Colon (tissue), 2 donors: ENCODE measurements around the gene LLGL1.

Experiments used
- FAIRE-seq: peaks from 2 replicates; lab custom pipeline; 2012; peaks lifted over from hg19 to GRCh38; lab: Jason Lieb, UNC
- donor health status: control.
- donor health status: control.

Gene LLGL1

GRCh38 chr17:18253187-18253884 is 27.9 kb downstream of the LLGL1 start:
- FAIRE-seq = no peak

DNA sequence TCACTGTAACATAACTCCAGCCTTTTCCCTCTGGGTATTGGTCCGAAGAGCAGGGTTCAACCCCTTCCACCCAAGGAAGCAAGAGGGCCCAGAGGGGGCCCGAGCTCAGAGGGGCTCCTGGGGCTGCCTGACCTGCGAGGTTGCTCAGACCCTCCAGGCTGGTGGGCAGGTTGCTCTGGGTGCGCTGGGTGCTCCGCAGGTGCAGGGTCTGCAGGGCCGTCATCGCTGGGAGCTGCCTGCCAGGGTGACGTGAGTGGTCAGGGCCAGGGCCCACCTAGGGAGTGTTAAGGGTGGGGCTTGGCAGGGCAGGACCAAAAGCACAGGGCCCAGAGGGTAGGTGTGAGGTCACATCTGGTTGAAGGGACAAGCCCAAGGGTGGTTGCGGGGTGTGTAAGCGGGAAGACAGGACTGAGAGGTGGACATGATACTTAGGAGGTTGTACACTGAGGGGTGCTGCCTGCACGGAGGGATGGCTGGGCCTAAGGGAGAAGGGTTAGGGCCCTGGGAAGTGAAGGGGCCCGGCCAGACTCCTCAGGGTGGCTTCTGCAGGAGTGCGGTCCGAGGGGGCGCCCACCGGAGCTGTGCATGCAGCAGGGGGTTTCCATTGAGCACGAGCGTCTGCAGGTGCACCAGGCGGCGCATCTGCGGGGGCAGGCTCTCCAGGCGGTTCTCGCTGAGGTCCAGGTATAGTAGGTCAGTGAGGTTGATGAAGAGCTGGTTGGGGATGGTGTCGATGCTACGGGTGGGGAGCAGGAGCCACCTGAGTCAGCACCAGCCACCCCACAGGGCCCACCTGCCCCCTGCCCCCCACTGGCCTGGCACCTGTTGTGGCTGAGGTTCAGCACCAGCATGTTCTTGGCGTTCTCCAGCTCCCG is 28.7 kb downstream of the LLGL1 start:
- FAIRE-seq = no peak

DNA sequence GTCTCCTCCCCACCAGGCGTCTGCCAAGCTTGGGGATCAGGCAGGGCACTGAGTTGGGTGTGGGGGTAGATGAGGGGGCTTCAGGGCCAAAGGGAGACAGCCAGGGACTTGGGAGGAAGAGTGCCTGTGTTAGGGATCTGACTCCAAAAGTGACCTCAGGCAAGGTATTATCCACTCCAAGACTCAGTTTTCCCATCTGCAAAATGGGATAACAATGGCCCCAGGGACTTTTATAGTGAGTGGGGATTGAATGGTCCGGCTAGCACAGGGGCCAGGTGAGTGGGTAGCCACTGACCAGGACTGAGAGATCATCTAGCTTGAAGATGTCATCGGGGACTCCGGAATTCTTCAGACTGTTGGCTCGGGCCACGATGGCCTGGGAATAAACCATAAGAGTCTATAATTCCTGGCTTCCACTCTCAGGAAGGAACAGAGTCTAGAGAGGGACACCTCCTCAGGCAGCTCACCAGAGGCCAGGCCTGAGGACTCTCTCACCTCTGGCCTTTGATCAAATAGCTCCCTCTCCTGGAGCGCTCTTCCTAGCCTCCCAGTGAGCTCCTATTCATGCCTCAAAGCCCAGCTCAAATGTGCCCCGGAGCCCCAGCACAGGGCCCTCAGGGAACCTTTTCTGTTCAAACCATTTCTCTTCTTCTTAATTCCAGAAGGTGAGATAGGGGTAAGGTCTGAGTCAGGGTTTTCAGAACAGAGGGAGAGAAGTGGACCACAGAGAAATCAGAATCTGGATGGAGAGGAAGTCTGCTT is 29.6 kb downstream of the LLGL1 start:
- no peak for FAIRE-seq

- FAIRE-seq = no peak
Observed at GRCh38 chr17:18256351-18256750, 30.9 kb downstream of the LLGL1 start.

- FAIRE-seq = no peak
Observed at GRCh38 chr17:18256776-18257175, 31.3 kb downstream of the LLGL1 start.

GRCh38 chr17:18257268-18257981 is 32.0 kb downstream of the LLGL1 start:
- no peak for FAIRE-seq

DNA sequence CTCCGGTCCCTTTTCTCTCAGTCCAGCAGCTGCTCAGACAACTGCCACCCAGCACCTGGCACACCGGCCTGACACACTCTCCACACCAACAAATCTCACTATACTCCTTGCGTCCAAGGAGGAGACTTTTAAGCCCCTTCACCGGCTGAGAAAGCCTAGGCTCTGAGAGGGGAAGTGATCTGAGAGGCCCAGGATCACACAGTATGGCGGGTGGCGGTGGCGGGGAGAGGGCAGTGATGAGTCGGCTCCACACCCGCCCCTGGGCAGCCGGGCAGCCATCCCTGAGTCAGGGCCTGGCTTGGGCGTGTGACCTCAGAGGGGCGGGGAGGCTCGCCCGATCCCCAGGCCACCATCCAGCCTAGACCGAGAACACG is 32.5 kb downstream of the LLGL1 start:
- no peak for FAIRE-seq

- no peak for FAIRE-seq
Observed at GRCh38 chr17:18258356-18259038, 33.1 kb downstream of the LLGL1 start, which contains the start of gene FLII. FLII (minus strand) TSS chr17:18258738; CDS start chr17:18258690, 48 bp downstream.

DNA sequence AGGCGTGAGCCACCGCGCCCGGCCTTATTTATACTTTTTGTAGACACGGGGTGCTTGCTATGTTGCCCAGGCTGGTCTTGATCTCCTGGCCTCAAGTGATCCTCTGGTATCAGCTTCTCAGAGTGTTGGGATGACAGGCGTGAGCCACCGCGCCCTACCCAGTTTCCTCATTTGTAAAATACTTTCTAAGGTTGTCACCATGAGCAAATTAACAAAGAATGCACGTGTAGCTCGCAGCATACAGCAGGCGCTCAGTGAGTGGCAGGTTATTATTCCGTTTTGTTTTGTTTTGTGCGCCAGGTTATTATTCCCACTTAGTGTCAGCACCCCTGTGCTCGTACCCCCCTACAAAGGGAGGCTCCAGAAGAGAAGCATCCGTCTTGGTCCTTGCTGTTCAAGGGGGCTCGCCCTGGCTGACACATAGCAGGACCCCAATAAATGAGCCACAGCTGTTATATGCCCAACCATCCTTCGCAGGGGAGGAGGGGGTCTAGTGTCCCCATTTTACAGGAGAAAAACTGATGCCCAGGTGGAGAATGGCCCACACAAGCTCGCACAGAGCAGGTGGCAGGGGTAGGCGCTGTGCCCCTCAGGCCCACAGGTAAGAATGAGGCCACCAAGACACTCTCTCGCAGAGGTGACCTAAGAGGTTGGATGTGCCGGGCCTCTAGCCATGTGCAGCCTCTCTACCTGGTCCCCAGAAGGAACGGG is 34.3 kb downstream of the LLGL1 start:
- no peak for FAIRE-seq

GRCh38 chr17:18260332-18261145 is 35.1 kb downstream of the LLGL1 start, which contains the start of gene MIEF2:
MIEF2 (plus strand) TSS chr17:18260662; CDS start chr17:18262721, 2,059 bp downstream.
- FAIRE-seq = no peak

GRCh38 chr17:18261146-18261515 is 35.7 kb downstream of the LLGL1 start:
- no peak for FAIRE-seq

DNA sequence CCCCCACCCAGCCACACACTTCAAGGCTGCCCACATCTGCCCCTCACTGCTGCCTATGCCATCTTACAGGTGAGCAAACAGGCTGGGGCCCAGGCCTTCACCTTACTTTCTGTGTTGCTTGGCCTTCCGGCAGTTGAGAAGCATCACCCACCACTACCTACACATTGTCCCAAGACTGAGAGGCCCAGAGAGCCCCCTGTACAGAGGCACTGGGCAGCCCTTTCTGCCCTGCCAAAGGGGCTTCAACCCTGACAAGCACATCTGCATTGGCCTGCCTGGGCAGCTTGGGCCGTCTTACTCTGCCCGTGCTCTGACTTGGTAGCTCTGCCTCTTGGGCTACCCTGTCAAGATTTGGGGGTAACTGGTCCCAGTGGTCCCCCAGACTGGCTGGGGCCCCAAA is 36.2 kb downstream of the LLGL1 start:
- FAIRE-seq = no peak

GRCh38 chr17:18262111-18262510 is 36.7 kb downstream of the LLGL1 start:
- no peak for FAIRE-seq

DNA sequence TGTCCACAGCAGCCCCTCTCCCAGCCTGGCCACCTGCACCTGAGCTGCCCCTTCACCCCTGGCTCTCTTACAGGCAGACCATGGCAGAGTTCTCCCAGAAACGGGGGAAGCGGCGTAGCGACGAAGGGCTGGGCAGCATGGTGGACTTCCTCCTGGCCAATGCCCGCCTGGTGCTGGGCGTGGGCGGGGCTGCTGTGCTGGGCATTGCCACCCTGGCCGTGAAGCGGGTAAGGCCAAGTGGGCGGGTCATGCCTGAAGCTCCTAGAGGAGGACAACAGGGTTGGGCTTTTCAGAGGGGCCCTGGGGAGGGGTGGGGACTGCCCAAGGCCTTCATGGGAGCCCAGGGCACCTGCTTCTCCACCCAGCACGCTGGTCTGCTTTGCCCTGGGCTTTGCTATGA is 37.2 kb downstream of the LLGL1 start:
- FAIRE-seq = no peak

DNA sequence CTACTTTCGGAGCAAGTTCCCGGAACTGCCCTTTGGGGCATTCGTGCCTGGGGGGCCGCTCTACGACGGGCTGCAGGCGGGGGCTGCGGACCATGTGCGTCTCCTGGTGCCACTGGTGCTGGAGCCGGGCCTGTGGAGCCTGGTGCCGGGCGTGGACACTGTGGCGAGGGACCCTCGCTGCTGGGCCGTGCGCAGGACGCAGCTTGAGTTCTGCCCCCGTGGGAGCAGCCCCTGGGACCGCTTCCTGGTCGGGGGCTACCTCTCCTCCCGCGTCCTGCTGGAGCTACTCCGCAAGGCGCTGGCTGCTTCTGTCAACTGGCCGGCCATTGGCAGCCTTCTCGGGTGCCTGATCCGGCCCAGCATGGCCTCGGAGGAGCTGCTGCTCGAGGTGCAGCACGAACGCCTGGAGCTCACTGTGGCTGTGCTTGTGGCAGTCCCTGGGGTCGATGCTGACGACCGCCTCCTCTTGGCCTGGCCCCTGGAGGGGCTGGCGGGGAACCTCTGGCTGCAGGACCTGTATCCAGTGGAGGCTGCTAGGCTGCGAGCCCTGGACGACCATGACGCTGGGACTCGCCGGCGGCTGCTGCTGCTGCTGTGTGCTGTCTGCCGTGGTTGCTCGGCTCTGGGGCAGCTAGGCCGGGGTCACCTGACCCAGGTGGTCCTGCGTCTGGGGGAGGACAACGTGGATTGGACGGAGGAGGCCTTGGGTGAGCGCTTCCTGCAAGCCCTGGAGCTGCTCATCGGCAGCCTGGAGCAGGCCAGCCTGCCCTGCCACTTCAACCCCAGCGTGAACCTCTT is 38.6 kb downstream of the LLGL1 start:
- no peak for FAIRE-seq

DNA sequence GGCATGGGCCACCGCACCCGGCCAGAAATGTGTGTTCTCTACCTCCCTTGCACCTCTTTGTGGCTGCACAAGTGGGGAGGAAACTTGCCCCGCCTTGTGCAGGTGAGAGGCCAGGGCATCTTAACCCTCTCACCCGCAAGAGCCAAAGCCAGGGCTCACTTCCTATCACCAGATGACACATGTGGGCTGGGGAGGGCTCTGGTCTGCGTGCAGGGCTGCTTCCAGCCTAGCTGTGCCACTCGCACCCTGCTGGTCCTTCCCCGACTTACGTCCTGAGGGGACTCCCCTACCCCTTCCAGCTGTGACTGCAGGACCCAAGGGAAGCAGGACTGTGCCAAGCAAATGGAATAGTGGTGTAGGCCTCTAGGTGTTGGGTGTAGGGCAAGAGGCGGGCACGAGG is 41.9 kb downstream of the LLGL1 start:
- no peak for FAIRE-seq

DNA sequence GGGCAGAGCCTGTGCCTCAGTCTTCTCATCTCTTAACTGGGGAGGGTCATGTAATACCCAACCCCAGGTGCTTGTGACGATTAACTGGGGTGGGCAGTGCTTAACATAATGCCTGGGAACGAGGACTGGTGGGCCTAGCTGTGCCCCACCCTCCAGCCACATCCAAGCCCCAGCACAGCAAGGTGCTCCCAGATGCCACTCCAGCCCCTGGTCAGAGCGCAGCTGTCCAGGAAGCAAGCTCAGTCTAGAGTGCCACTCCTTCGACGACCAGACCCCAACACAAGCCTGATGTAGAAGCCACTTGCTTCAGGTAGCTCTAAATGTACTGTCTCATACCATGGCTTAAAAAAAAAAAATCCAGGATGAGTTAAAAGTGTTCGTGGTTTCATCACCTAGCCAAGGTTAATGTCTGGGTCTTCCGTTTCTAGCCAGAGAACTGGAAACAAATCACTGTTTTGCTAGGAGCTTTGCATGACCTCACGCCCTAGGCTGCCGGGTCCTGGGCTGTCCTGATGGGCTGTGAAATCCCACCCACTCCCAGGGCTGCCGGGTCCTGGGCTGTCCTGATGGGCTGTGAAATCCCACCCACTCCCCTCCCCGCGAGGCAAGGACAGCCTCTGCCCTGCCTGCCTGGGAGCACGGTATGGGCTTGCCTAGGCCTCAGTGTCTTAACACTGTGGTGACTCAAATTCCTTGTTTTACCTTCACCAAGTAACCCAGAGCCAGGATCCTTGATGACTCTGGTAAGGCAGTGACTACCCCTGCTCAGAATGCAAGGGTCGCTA is 42.7 kb downstream of the LLGL1 start:
- FAIRE-seq = no peak
